HG02870 (cell line): ENCODE results near the gene PPARA.

ENCODE experiments used
- ATAC-seq: cut with Tn5 transposase; IDR thresholded peaks from one replicate; pipeline ENCODE4 v1.9.1; 2021; ENCODE audit warnings: mild to moderate bottlenecking, moderate library complexity; ENCODE audit not compliant: unreplicated experiment

Gene PPARA

GRCh38 chr22:46113910-46114517, 36.3 kb upstream of the PPARA start:
- no peak for ATAC-seq

GRCh38 chr22:46114518-46115387, 35.6 kb upstream of the PPARA start:
- no peak for ATAC-seq

DNA sequence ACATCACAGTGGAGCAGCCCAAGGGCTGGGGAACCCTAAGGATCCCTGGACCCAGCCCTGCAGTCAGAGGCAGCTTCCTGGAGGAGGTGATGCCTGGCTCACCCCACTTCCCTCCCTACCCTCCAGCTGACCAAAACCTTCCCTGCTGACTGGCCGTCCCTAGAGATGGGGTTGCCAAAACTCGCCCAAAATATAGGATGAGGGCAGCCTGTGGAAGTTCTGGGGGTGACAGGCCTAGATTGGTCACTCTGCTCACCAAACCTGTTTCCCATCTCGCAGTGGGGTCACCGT, 35.0 kb upstream of the PPARA start:
- no peak for ATAC-seq

- no peak for ATAC-seq
Observed at GRCh38 chr22:46115755-46116490, 34.4 kb upstream of the PPARA start.

- ATAC-seq = no peak
Observed at GRCh38 chr22:46116491-46116958, 33.8 kb upstream of the PPARA start.

DNA sequence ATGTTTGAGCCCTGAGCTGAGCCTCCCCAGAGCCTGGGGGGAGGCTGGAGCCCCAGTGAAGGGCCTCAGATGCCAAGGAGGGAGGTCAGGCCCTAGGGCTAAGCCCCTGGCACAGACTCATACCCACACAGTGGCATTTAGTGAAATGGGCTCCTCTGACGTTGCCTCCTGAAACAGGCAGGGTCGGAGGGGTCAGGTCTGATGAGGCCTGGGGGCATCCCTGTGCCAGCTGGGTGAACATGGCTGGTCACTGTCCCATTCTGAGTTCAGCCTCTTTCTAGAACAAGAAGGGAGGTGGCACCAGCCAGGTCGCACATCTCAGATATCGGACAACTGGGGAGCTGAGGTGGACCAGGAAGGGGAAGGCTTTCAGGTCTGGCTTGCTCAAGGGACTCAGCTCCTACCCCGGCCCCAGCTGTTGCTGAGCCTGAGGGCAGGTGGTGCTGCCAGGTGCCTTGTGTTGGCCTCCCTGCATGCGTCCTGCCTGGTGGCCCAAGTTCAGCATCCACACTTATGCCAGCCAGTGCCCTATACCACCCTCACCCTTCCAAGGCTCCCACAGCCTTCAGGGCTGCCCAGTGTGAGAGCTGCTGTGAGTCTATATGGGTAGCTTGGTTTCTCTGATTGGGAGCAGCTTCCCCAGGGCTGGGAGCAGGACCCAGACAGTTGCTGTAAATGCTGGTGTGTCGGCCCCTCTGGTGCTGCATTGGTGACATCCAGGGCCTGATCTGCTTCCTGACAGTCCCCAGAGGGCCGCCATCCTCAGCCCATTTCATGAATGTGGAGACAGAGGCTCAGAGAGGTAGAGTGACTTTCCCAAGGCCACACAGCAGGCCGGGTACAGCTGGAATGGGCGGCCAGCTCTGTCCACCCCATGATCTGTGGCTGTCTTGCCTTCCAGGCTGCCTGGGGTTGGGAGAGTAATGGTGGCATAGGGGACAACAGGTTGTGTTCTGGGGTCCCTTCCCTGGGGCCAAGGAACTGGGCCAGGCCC, 32.8 kb upstream of the PPARA start:
- no peak for ATAC-seq

DNA sequence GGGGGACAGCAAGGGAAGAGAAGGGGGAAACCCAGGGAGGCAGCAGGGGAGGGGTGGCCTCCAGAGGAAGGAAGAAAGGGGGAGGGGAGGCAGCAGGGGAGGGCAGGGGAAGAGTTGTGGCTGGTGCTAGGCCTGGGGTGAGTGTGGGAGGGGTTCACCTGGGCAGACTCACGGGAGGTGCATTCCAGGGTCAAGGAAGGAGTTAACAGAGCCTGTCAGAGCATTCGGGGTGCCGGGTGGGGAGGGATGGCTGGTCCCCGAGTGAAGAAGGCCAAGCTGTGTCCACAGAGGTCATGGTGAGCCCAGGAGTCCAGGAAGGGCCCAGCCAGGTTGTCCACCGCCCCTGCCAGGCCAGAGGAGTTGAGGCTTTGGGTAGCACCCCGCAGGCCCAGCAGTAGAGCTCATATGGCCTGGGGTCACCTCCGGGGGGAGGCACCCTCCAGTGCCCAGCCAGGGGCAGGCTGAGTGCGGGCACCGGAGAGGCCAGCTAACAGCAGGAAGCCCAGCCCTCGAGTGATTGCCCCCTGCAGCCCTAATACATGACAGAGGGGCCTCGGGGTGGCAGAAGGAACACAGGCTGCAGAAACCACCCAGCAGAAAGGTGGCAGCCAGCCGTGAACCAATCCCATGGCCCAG, 31.1 kb upstream of the PPARA start:
- no peak for ATAC-seq

- ATAC-seq = no peak
Observed at GRCh38 chr22:46119729-46120419, 30.5 kb upstream of the PPARA start.

DNA sequence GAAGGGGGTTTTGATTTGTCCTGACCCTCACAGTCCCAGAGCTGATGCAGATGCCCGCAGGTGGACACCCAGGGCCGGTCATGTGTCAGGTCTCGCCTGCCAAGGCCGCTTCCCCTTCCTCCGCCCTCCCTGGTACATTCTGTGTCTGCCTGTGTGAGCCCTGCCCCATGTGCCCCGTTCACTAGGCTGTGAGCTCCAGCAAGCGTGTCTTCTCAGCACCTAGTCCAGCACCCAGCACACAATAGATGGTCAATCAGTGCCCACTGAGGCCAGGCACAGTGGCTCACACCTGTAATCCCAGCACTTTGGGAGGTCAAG, 29.9 kb upstream of the PPARA start:
- no peak for ATAC-seq

DNA sequence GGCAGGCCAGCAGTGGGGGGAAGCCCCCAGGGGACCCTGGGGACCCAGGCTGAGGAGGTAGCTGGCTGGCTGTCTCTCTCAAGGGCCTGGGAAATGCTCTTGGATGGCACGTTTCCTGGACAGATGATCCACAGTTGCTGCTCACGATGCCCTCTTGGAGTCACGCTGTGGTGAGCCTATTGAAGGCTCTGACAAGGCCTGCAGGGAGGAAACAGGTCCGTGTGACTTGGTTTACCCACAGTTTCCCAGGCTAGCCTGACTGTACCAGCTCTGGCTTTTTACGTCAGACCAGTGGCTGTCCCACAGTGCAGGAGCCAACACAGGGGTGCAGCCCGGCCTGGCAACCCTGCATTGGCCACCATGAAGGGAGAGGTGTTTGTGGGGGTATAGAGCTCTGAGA, 29.2 kb upstream of the PPARA start:
- ATAC-seq = no peak

GRCh38 chr22:46121523-46122287, 28.6 kb upstream of the PPARA start:
- no peak for ATAC-seq

GRCh38 chr22:46122511-46122971, 27.8 kb upstream of the PPARA start:
- no peak for ATAC-seq

- ATAC-seq = no peak
Observed at GRCh38 chr22:46122980-46123693, 27.2 kb upstream of the PPARA start.

DNA sequence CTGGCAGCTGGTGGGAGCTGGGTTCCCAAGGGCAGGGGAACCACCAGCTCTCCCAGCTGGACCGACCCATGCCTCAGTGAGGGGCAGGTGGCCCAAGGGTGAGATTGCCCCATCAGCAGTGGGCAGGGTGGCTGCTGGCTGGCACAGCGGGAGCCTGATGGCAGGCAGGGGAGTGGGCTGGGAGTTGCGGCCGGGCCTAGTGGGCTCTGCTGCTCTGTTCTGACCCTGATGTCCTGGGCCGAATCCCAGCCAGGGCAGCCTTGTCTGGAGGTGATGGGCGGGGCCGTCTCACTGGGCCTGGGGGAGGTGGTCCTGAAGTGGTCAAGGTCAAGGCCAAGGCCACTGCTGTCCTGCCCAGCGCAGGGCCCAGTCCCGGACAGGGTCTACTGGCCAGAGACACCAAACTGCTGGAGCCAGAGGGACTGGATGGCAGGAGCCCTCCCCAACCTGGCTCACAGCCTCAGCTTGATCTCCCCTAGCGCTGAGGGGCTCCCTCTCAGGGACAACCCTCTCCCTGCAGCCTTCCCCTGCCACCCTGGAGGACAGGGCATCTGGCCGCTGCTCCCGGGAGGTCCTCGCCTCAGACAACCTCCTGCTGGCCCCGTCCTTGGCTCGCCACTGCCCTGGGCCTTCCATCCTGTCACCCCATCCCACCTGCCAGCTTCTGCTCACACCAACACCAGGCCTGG, 26.5 kb upstream of the PPARA start:
- no peak for ATAC-seq

DNA sequence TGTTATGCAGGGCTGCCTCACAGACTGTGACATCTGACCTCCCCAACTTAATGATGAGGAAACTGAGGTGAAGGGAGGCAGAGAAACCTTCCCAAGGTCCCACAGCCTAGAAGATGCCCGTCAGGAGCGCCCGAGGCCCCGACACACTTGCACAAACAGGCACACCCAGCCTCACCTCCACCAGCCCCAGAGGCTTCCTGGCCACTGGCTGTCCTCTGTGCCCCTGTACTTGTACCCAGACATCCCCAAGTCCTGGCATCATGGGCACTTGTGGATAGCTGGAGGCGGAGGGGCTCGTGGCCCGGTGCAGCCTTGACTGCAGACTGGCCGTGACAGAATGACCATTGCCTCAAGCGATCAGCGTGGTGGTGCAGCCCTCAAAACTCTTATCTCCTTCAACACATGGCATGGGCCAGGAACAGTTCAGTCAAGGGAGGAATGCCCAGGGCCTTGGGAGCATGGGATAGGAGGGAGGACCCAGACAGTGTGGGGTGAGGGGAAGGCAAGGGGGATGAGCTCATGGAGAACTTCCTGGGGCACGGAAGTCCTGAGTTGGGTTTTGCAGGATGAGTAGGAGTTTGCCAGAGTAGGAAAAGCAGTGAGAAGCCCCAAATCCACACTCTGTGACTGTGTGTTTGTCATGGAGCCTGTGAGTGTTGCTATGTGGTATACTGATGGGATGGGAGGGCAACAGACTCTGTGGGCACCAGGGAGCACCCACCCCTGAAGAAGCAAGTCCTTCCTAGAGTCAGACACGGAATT, 25.8 kb upstream of the PPARA start:
- ATAC-seq = no peak

DNA sequence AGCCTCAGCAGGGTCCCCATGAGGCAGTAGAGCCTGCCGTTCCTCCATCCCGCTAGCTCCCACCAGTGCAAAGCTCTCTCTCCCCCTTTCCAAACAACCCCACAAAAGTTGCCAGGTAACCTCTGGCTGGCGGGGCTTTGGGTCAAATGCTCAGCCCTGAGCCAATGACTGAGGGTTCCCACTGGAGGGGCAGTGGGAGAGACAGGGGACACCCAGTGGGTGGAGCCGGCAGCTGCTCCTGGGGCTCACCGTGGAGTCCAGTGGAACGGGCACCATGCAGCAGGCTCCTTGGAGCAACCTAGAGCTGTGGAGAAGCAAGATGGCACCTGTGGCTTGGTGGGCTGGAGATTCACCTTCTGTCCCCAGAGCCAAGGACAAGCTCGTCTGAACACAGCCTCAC, 25.0 kb upstream of the PPARA start:
- ATAC-seq = no peak
